HEK293 (cell line): ENCODE results near the gene CIAPIN1.

ENCODE experiments used
- GLIS1 ChIP-seq: fragments of 450-650 bp; formaldehyde crosslinking; IDR thresholded peaks from 2 replicates; pipeline ENCODE4 v1.5.1; 2016; ENCODE audit warnings: missing biosample characterization, missing genetic modification characterization
- GLIS2 ChIP-seq: fragments of 450-650 bp; formaldehyde crosslinking; IDR thresholded peaks from 2 replicates; pipeline ENCODE4 v1.5.1; 2016; ENCODE audit warnings: missing biosample characterization, missing genetic modification characterization
- IKZF3 ChIP-seq: fragments of 450-650 bp; IDR thresholded peaks from 2 replicates; pipeline ENCODE4 v1.5.0; 2018; ENCODE audit warnings: missing biosample characterization, mild to moderate bottlenecking, missing genetic modification characterization, moderate library complexity
- KLF1 ChIP-seq: fragments of 450-650 bp; formaldehyde crosslinking; IDR thresholded peaks from 2 replicates; pipeline ENCODE4 v1.5.1; 2016; ENCODE audit warnings: missing biosample characterization, missing genetic modification characterization
- MEIS1 ChIP-seq: sonication (generic); formaldehyde crosslinking; IDR thresholded peaks from 2 replicates; pipeline ENCODE4 v1.8.1; 2022; ENCODE audit warnings: missing genetic modification reagents, mild to moderate bottlenecking, borderline replicate concordance
- OVOL3 ChIP-seq: fragments of 450-650 bp; formaldehyde crosslinking; IDR thresholded peaks from 2 replicates; pipeline ENCODE4 v1.5.1; 2016; ENCODE audit warnings: missing biosample characterization, missing genetic modification characterization
- PRDM1 ChIP-seq: fragments of 450-650 bp; formaldehyde crosslinking; IDR thresholded peaks from 2 replicates; pipeline ENCODE4; 2016; ENCODE audit warnings: missing biosample characterization, missing genetic modification characterization
- PRDM10 ChIP-seq: fragments of 450-650 bp; formaldehyde crosslinking; IDR thresholded peaks from 2 replicates; pipeline ENCODE4 v1.5.1; 2016; ENCODE audit warnings: missing biosample characterization, missing genetic modification characterization
- ZBTB1 ChIP-seq: fragments of 450-650 bp; formaldehyde crosslinking; IDR thresholded peaks from 2 replicates; pipeline ENCODE4 v1.5.1; 2016; ENCODE audit warnings: missing biosample characterization, missing genetic modification characterization
- ZBTB8A ChIP-seq: fragments of 450-650 bp; formaldehyde crosslinking; IDR thresholded peaks from 2 replicates; pipeline ENCODE4 v1.5.1; 2016; ENCODE audit warnings: missing biosample characterization, missing genetic modification characterization
- ZIC2 ChIP-seq: fragments of 450-650 bp; formaldehyde crosslinking; IDR thresholded peaks from 2 replicates; pipeline ENCODE4 v1.5.1; 2016; ENCODE audit warnings: missing biosample characterization, missing genetic modification characterization
- ZNF112 ChIP-seq: fragments of 450-650 bp; formaldehyde crosslinking; IDR thresholded peaks from 2 replicates; pipeline ENCODE4 v1.5.0; 2017; ENCODE audit warnings: missing biosample characterization, missing genetic modification characterization
- ZNF133 ChIP-seq: fragments of 450-650 bp; formaldehyde crosslinking; IDR thresholded peaks from 2 replicates; pipeline ENCODE4 v1.5.1; 2016; ENCODE audit warnings: missing biosample characterization, missing genetic modification characterization
- ZNF366 ChIP-seq: fragments of 450-650 bp; formaldehyde crosslinking; conservative IDR thresholded peaks from 2 replicates; pipeline ENCODE4 v1.5.1; 2016; ENCODE audit warnings: missing biosample characterization, missing genetic modification characterization
- ZNF398 ChIP-seq: fragments of 450-650 bp; formaldehyde crosslinking; IDR thresholded peaks from 2 replicates; pipeline ENCODE4 v1.5.1; 2017; ENCODE audit warnings: missing biosample characterization, missing genetic modification characterization
- ZNF521 ChIP-seq: fragments of 450-650 bp; formaldehyde crosslinking; IDR thresholded peaks from 2 replicates; pipeline ENCODE4 v1.5.1; 2017; ENCODE audit warnings: missing biosample characterization, mild to moderate bottlenecking, missing genetic modification characterization
- ZNF555 ChIP-seq: fragments of 450-650 bp; formaldehyde crosslinking; conservative IDR thresholded peaks from 2 replicates; pipeline ENCODE4 v1.5.1; 2017; ENCODE audit warnings: missing biosample characterization, mild to moderate bottlenecking, missing genetic modification characterization, inconsistent platforms
- ZNF558 ChIP-seq: fragments of 450-650 bp; formaldehyde crosslinking; IDR thresholded peaks from 2 replicates; pipeline ENCODE4 v1.5.1; 2016; ENCODE audit warnings: missing biosample characterization, missing genetic modification characterization
- ZNF560 ChIP-seq: fragments of 450-650 bp; formaldehyde crosslinking; IDR thresholded peaks from 2 replicates; pipeline ENCODE4 v1.5.1; 2017; ENCODE audit warnings: missing biosample characterization, missing genetic modification characterization, borderline replicate concordance
- ZNF596 ChIP-seq: fragments of 450-650 bp; IDR thresholded peaks from 2 replicates; pipeline ENCODE4 v1.5.0; 2018; ENCODE audit warnings: missing biosample characterization, mild to moderate bottlenecking, missing genetic modification characterization, moderate library complexity
- ZNF626 ChIP-seq: fragments of 450-650 bp; sonication (Bioruptor Pico); formaldehyde crosslinking; IDR thresholded peaks from 2 replicates; pipeline ENCODE4 v1.5.1; 2018; ENCODE audit warnings: missing biosample characterization, missing genetic modification characterization, inconsistent platforms
- ZNF76 ChIP-seq: fragments of 450-650 bp; formaldehyde crosslinking; IDR thresholded peaks from 2 replicates; pipeline ENCODE4; 2016; ENCODE audit warnings: low read depth, missing biosample characterization, missing genetic modification characterization, borderline replicate concordance
- TF ChIP-seq, protein P1 (sequence below): fragments of 450-650 bp; formaldehyde crosslinking; IDR thresholded peaks from 2 replicates; pipeline ENCODE4 v1.5.1; 2017; ENCODE audit warnings: missing biosample characterization, mild to moderate bottlenecking, missing genetic modification characterization, moderate library complexity
- TF ChIP-seq, protein P2 (sequence below): fragments of 450-650 bp; formaldehyde crosslinking; IDR thresholded peaks from 2 replicates; pipeline ENCODE4 v1.5.1; 2016; ENCODE audit warnings: missing biosample characterization, missing genetic modification characterization
- TF ChIP-seq, protein P3 (sequence below): fragments of 450-650 bp; formaldehyde crosslinking; IDR thresholded peaks from 2 replicates; pipeline ENCODE4 v1.5.1; 2016; ENCODE audit warnings: missing biosample characterization, missing genetic modification characterization, low read depth
- TF ChIP-seq, protein P4 (sequence below): fragments of 450-650 bp; formaldehyde crosslinking; IDR thresholded peaks from 2 replicates; pipeline ENCODE4 v1.5.1; 2016; ENCODE audit warnings: missing biosample characterization, missing genetic modification characterization
- TF ChIP-seq, protein P5 (sequence below): fragments of 450-650 bp; formaldehyde crosslinking; IDR thresholded peaks from 2 replicates; pipeline ENCODE4 v1.5.1; 2016; ENCODE audit warnings: missing biosample characterization, missing genetic modification characterization, borderline replicate concordance

Gene CIAPIN1

GRCh38 chr16:57447186-57447962 lies at the start of gene CIAPIN1, which contains the start of gene COQ9 (continued):
- TF ChIP-seq ZNF398 (tag by site-specific recombination) (peak; percentile 85), GLIS1 (tag by site-specific recombination) (peak; percentile 38; the same call in 1 of the 2 replicates), OVOL3 (tag by site-specific recombination) (peak; percentile 29; the same call in 1 of the 2 replicates), ZNF366 (tag by site-specific recombination) (no peak), ZNF521 (tag by site-specific recombination) (no peak), ZIC2 (tag by site-specific recombination) (no peak), ZNF555 (tag by site-specific recombination) (no peak), KLF1 (tag by site-specific recombination) (peak; percentile 39; the same call in 1 of the 2 replicates), MEIS1 (CRISPR knock-in tag) (no peak), IKZF3 (tag by site-specific recombination) (peak; percentile 45; the same call in 1 of the 2 replicates), ZNF596 (tag by site-specific recombination) (peak; percentile 27; the same call in 1 of the 2 replicates), GLIS2 (tag by site-specific recombination) (no peak; the same call in 1 of the 2 replicates), PRDM1 (tag by site-specific recombination) (0 out of 2 replicates have a peak, but pooled peaks have one; percentile 7), ZNF558 (no peak), ZBTB1 (tag by site-specific recombination) (no peak), ZBTB8A (tag by site-specific recombination) (peak; percentile 26; the same call in 1 of the 2 replicates), ZNF133 (tag by site-specific recombination) (no peak), ZNF626 (tag by site-specific recombination) (no peak), PRDM10 (tag by site-specific recombination) (peak; percentile 81), ZNF76 (tag by site-specific recombination) (peak; percentile 83), ZNF560 (tag by site-specific recombination) (no peak), ZNF112 (tag by site-specific recombination) (no peak)
- TF ChIP-seq, protein P1, sequence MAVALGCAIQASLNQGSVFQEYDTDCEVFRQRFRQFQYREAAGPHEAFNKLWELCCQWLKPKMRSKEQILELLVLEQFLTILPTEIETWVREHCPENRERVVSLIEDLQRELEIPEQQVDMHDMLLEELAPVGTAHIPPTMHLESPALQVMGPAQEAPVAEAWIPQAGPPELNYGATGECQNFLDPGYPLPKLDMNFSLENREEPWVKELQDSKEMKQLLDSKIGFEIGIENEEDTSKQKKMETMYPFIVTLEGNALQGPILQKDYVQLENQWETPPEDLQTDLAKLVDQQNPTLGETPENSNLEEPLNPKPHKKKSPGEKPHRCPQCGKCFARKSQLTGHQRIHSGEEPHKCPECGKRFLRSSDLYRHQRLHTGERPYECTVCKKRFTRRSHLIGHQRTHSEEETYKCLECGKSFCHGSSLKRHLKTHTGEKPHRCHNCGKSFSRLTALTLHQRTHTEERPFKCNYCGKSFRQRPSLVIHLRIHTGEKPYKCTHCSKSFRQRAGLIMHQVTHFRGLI, result peak; percentile 58; the same call in 1 of the 2 replicates
- TF ChIP-seq, protein P2, sequence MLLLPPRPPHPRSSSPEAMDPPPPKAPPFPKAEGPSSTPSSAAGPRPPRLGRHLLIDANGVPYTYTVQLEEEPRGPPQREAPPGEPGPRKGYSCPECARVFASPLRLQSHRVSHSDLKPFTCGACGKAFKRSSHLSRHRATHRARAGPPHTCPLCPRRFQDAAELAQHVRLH (tag by site-specific recombination), result peak; percentile 92
- TF ChIP-seq, protein P3, sequence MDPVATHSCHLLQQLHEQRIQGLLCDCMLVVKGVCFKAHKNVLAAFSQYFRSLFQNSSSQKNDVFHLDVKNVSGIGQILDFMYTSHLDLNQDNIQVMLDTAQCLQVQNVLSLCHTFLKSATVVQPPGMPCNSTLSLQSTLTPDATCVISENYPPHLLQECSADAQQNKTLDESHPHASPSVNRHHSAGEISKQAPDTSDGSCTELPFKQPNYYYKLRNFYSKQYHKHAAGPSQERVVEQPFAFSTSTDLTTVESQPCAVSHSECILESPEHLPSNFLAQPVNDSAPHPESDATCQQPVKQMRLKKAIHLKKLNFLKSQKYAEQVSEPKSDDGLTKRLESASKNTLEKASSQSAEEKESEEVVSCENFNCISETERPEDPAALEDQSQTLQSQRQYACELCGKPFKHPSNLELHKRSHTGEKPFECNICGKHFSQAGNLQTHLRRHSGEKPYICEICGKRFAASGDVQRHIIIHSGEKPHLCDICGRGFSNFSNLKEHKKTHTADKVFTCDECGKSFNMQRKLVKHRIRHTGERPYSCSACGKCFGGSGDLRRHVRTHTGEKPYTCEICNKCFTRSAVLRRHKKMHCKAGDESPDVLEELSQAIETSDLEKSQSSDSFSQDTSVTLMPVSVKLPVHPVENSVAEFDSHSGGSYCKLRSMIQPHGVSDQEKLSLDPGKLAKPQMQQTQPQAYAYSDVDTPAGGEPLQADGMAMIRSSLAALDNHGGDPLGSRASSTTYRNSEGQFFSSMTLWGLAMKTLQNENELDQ (tag by site-specific recombination), result no peak
- TF ChIP-seq, protein P4, sequence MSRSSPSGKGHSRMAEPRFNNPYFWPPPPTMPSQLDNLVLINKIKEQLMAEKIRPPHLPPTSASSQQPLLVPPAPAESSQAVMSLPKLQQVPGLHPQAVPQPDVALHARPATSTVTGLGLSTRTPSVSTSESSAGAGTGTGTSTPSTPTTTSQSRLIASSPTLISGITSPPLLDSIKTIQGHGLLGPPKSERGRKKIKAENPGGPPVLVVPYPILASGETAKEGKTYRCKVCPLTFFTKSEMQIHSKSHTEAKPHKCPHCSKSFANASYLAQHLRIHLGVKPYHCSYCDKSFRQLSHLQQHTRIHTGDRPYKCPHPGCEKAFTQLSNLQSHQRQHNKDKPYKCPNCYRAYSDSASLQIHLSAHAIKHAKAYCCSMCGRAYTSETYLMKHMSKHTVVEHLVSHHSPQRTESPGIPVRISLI (tag by site-specific recombination), result no peak
- TF ChIP-seq, protein P5, sequence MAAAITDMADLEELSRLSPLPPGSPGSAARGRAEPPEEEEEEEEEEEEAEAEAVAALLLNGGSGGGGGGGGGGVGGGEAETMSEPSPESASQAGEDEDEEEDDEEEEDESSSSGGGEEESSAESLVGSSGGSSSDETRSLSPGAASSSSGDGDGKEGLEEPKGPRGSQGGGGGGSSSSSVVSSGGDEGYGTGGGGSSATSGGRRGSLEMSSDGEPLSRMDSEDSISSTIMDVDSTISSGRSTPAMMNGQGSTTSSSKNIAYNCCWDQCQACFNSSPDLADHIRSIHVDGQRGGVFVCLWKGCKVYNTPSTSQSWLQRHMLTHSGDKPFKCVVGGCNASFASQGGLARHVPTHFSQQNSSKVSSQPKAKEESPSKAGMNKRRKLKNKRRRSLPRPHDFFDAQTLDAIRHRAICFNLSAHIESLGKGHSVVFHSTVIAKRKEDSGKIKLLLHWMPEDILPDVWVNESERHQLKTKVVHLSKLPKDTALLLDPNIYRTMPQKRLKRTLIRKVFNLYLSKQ (tag by site-specific recombination), result no peak
